ENCODE data around the gene TM4SF4.

GRCh38 chr3:149493315-149494021 is 19.0 kb downstream of the TM4SF4 start:
- TF ChIP-seq CTCF (conservative IDR thresholded peaks at IDR 0.05 in 1 of 2, IDR thresholded peaks at IDR 0.05 in 1 of 2; ENCODE audit: low read depth in 1 of 2, low read length in 2 of 2) (no peak), EZH2 (IDR thresholded peaks at IDR 0.05; ENCODE audit: low read length, missing control alignments) (no peak)
